ENCODE measurements around the gene TBC1D22A. TPM values are rescaled to one million over a fixed set of nuclear protein-coding genes. Genes with fewer than 3 reads are reported as not detected.

TBC1D22A gene
- total RNA-seq, 1 experiment from 2014 or later: 32.6 TPM

DNA sequence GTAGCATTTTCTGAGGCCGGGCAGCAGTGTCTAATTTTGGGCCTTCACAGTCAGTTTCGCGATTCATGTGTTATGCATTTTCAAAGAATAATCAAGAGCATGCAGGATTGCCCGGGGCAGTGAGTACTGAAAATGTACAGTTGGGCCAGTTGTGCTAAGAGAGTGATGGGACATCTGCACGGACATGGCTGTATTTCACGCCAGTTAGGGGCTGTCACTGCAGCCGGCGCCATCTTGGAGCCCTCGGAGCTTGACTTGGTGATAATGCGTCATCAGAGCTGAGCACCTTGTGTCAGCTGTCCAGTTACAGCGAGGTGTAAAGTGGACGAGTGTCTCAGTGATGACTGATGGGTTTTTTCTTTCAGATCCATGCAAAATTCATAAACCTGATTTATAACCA lies 188.9 kb downstream of the TBC1D22A start:
- no peak for DNase-seq
- Mint-ChIP-seq H3K36me3 (ENCODE audit: insufficient read depth, unreplicated experiment) (peaks cover 22% of the 10 kb centered on the region), H3K27me3 (ENCODE audit: insufficient read depth, unreplicated experiment) (no peaks in the 10 kb centered on the region), H3K27ac (ENCODE audit: unreplicated experiment) (no peak overlapping the region), H3K4me1 (ENCODE audit: low read depth, unreplicated experiment) (no peaks in the 10 kb centered on the region), H3K9me3 (ENCODE audit: unreplicated experiment) (no peaks in the 10 kb centered on the region), H3K4me3 (ENCODE audit: unreplicated experiment) (no peak overlapping the region)
- TF ChIP-seq, protein P1, sequence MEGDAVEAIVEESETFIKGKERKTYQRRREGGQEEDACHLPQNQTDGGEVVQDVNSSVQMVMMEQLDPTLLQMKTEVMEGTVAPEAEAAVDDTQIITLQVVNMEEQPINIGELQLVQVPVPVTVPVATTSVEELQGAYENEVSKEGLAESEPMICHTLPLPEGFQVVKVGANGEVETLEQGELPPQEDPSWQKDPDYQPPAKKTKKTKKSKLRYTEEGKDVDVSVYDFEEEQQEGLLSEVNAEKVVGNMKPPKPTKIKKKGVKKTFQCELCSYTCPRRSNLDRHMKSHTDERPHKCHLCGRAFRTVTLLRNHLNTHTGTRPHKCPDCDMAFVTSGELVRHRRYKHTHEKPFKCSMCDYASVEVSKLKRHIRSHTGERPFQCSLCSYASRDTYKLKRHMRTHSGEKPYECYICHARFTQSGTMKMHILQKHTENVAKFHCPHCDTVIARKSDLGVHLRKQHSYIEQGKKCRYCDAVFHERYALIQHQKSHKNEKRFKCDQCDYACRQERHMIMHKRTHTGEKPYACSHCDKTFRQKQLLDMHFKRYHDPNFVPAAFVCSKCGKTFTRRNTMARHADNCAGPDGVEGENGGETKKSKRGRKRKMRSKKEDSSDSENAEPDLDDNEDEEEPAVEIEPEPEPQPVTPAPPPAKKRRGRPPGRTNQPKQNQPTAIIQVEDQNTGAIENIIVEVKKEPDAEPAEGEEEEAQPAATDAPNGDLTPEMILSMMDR (IDR thresholded peaks at IDR 0.05; ENCODE audit: insufficient read depth in 1 of 2, low read depth in 1 of 2, low read length in 1 of 2, severe bottlenecking in 1 of 2, unreplicated experiment in 1 of 2): no peak
- intact Hi-C loops (cut with micrococcal nuclease; ENCODE audit: unreplicated experiment): no loop called here
- ChIA-PET POLR2A (no interaction called here), CTCF (no interaction called here)
- Histone ChIP-seq H3K9me3 (no peaks in the 10 kb centered on the region), H3K4me3 (ENCODE audit: low read depth, low read length) (no peak overlapping the region), H3K4me1 (no peaks in the 10 kb centered on the region), H3K27me3 (replicated peaks; ENCODE audit: control insufficient read depth, insufficient read depth, low read length) (no peaks in the 10 kb centered on the region), H3K36me3 (ENCODE audit: control insufficient read depth, insufficient read depth, low read length) (no peaks in the 10 kb centered on the region; the same call in 1 of the 2 replicates)
- BruUV-seq (replicated peaks): no TSS peak

DNA sequence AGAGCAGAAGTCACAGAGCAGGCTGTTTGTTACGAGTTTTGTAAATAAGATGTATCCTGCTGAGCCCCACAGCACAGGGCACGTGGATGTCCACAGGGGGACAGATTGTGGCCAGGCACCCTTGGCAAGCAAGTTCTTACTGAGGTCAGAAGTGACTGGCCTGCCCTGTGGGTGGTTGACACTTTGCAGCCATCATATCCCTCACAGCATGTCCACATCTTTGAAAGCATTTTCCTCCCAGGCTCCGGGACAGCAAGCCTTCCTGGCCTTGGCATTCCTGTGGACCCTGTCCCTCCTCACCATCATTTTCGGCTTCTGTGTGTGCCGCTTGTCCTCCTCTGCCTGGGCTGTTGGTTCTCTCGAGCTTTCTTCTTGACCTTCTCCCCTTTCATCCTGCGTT lies 189.5 kb downstream of the TBC1D22A start:
- no peaks in the 10 kb centered on the region for H3K4me1 Mint-ChIP-seq (ENCODE audit: low read depth, unreplicated experiment)
- no peak for DNase-seq
- H3K27ac Mint-ChIP-seq (ENCODE audit: unreplicated experiment): no peak overlapping the region
- H3K4me3 Mint-ChIP-seq (ENCODE audit: unreplicated experiment): no peak overlapping the region
- ChIA-PET CTCF (no interaction called here), POLR2A (no interaction called here)
- Histone ChIP-seq H3K4me3 (ENCODE audit: low read depth, low read length) (no peak overlapping the region), H3K4me1 (no peaks in the 10 kb centered on the region), H3K36me3 (ENCODE audit: control insufficient read depth, insufficient read depth, low read length) (peaks cover 1% of the 10 kb centered on the region; the same call in 1 of the 2 replicates), H3K9me3 (no peaks in the 10 kb centered on the region), H3K27me3 (replicated peaks; ENCODE audit: control insufficient read depth, insufficient read depth, low read length) (no peaks in the 10 kb centered on the region)
- H3K9me3 Mint-ChIP-seq (ENCODE audit: unreplicated experiment): no peaks in the 10 kb centered on the region
- intact Hi-C loops (cut with micrococcal nuclease; ENCODE audit: unreplicated experiment): no loop called here
- TF ChIP-seq, protein P1 (IDR thresholded peaks at IDR 0.05; ENCODE audit: insufficient read depth in 1 of 2, low read depth in 1 of 2, low read length in 1 of 2, severe bottlenecking in 1 of 2, unreplicated experiment in 1 of 2): no peak
- H3K36me3 Mint-ChIP-seq (ENCODE audit: insufficient read depth, unreplicated experiment): peaks cover 17% of the 10 kb centered on the region
- BruUV-seq (replicated peaks): no TSS peak
- no peaks in the 10 kb centered on the region for H3K27me3 Mint-ChIP-seq (ENCODE audit: insufficient read depth, unreplicated experiment)

DNA sequence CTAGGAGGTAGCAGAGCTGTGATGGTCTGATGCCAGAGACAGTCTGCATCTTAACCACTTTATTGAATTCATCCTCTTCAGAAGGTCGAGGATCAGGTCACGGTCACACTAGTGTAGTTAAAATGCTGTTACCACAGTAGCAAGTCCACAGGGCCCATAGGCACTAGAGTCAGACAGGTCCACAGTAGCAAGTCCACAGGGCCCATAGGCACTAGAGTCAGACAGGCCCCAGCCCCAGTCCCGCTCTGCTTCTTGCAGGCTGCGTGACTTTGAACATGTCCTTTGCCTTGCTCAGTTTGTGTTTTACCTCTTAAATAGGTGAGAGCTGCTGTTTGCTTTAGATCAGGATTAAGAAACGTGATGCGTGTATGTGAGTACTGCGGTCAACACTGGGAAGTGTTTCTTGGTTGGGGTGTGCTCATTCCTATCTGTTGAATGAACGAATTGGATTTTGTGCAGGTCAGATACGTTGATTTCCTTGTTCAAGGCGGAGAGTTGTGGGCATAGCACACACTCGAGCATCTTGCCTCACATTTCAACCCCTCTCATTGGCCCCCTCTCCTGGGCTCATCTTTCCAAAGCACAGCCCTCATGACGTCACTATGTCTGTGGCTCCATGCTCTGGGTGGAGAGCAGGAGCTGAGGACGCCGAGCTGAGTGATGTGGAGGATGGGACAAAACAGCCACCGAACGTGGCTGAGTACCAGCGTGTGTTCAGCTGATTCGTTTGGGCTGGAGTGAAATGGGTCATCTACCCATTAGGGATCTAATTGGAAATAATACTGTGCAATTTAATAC lies 191.7 kb downstream of the TBC1D22A start:
- Mint-ChIP-seq H3K27ac (ENCODE audit: unreplicated experiment) (no peak overlapping the region), H3K27me3 (ENCODE audit: insufficient read depth, unreplicated experiment) (no peaks in the 10 kb centered on the region), H3K36me3 (ENCODE audit: insufficient read depth, unreplicated experiment) (peaks cover 14% of the 10 kb centered on the region), H3K4me3 (ENCODE audit: unreplicated experiment) (no peak overlapping the region), H3K9me3 (ENCODE audit: unreplicated experiment) (no peaks in the 10 kb centered on the region), H3K4me1 (ENCODE audit: low read depth, unreplicated experiment) (no peaks in the 10 kb centered on the region)
- Histone ChIP-seq H3K36me3 (ENCODE audit: control insufficient read depth, insufficient read depth, low read length) (peaks cover 1% of the 10 kb centered on the region; the same call in 1 of the 2 replicates), H3K9me3 (no peaks in the 10 kb centered on the region), H3K27me3 (replicated peaks; ENCODE audit: control insufficient read depth, insufficient read depth, low read length) (no peaks in the 10 kb centered on the region), H3K4me3 (ENCODE audit: low read depth, low read length) (no peak overlapping the region), H3K4me1 (no peaks in the 10 kb centered on the region)
- POLR2A ChIA-PET: no interaction called here
- TF ChIP-seq, protein P1 (IDR thresholded peaks at IDR 0.05; ENCODE audit: insufficient read depth in 1 of 2, low read depth in 1 of 2, low read length in 1 of 2, severe bottlenecking in 1 of 2, unreplicated experiment in 1 of 2): no peak
- BruUV-seq (replicated peaks): no TSS peak
- intact Hi-C loops (cut with micrococcal nuclease; ENCODE audit: unreplicated experiment): no loop called here
- CTCF ChIA-PET: interaction anchor here (0.7 kb wide), 1 partner anchor 353 kb away, joined by 3 read pairs; no protein-coding TSS in a partner anchor
- DNase-seq: no peak
